VCaP (cell line): ENCODE measurements around the gene DGKD.

Source experiments
- H3K27ac ChIP-seq: fragments of 450-650 bp; 2 replicates; pipeline ENCODE4 v1.5.1; 2017
- CTCF ChIP-seq: fragments of 450-650 bp; conservative IDR thresholded peaks from 2 replicates; pipeline ENCODE4 v1.5.1; 2017; ENCODE audit warnings: mild to moderate bottlenecking, moderate library complexity

DGKD gene

GRCh38 chr2:233317196-233317943 lies 36.9 kb upstream of the DGKD start:
- H3K27ac ChIP-seq: no peak overlapping the region
- no peak for TF ChIP-seq CTCF

- H3K27ac ChIP-seq: no peak overlapping the region
- TF ChIP-seq CTCF: no peak
These were observed 35.0 kb upstream of the DGKD start for GRCh38 chr2:233319256-233319655.

GRCh38 chr2:233320470-233320869 lies 33.8 kb upstream of the DGKD start:
- H3K27ac ChIP-seq: no peak overlapping the region
- TF ChIP-seq CTCF: no peak

- no peak overlapping the region for H3K27ac ChIP-seq
- TF ChIP-seq CTCF: no peak
These were observed 33.1 kb upstream of the DGKD start for GRCh38 chr2:233321166-233321565.

GRCh38 chr2:233323851-233324250 lies 30.4 kb upstream of the DGKD start:
- H3K27ac ChIP-seq: no peak overlapping the region
- no peak for TF ChIP-seq CTCF

GRCh38 chr2:233325256-233325655 lies 29.0 kb upstream of the DGKD start:
- H3K27ac ChIP-seq: no peak overlapping the region
- no peak for TF ChIP-seq CTCF

- H3K27ac ChIP-seq: no peak overlapping the region
- no peak for TF ChIP-seq CTCF
These were observed 28.5 kb upstream of the DGKD start for GRCh38 chr2:233325814-233326213.
